Stimulated activated CD8-positive, alpha-beta memory T cell treated with anti-CD3 and anti-CD28 coated beads, Interleukin-4, amount 100 ng/mL, for 24 hours (primary cell): ENCODE measurements around the gene SPPL3.
"Not testable (repeated sequence)": the region's sequence is repeated elsewhere in the genome, so short reads cannot be mapped to it uniquely, and the experiment has no call there.

Source experiments
- DNase-seq: peaks from one replicate; pipeline ENCODE4 v3.0.0-alpha.2; 2020; ENCODE audit warnings: low read depth

SPPL3 gene

DNA sequence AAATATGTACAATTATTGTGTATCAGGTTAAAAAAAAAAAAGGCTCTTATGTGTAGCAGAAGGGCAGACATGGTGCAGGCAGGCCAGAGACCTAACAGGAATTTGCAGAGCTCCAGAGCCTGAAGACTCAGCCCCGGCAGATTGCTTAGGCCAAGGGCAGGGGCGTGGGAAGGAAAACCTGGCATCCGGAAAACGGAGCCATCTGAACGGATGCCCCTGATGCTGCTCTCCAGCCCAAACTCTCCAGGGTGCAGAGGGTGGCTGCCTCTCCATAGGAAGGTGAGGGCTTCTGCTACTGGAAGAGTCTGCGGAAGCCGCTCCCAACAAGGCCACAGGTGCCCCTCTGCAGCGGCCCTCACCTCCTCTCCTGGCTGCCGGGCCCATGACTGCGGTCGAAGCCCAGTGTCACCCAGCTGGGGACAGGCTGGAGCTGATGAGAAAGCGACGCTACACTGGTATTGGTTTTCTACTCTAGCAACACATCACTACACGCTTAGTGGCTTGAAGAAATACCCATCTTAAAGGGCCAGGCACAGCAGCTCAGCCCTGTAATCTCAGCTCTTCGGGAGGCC is 159.2 kb downstream of the SPPL3 start:
- DNase-seq: no peak

DNA sequence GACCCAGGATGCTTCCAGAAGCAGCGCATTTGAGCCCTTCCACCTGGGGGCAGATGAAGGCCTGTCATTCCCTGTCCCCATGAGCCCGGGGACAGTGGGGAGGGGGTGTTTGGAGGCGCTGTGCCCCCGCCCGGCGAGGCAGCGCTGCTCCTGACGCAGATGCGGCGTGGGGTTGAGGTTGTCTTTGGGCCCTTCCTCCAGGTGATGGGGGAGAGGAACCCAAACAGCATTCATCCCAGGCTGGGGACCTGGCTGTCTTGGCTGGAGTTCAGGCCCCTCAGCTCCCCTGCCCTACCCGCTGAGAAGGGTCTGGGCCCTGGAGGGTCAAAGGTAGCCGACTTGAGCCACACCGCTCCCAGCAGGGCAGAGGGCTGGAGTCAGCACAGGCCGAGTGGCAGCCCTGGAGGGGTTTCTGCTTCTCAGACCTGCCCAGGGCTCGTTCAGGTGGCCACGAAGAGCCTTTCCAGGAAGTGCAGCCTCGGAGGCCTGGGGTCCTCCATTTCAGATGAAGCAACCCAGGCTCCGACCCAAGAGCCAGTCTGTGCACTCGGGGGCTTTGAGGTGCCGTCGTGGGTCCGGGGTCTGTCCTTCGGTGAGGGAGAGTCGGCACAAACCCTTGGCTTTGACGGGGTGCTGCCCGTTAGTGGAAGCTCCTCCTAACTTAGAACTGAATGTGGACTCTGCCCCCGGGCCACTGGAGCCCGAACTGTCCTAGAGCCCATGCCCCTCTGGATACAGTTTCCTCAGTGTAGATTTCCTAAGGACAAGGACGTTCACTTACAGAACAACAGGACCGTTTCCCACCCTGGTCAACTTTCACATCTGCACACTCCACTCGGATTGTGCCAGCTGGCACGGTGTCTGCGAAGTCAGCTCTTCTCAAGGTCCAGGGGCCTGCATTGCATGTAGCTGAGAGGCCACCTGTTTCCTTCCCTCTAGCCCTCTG is 162.4 kb downstream of the SPPL3 start:
- no peak for DNase-seq

DNA sequence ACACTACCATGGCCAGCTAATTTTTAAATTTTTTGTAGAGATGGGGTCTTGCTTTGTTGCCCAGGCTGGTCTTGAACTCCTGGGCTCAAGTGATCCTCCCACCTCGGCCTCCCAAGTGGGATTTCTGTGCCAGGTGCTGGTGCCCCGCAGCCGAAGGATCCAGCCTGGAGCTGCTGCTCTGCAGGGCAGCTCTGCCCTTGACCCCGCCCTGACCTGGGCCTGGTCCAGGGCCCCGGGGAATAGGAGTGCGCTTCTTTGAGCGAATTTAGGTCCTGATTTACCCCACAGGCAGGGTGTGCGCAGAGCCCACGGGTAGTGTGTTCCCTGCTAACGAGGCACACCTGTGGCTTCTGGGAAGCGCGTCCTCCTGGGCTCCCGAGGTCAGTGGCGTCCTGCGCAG is 163.3 kb downstream of the SPPL3 start:
- DNase-seq: no peak

DNA sequence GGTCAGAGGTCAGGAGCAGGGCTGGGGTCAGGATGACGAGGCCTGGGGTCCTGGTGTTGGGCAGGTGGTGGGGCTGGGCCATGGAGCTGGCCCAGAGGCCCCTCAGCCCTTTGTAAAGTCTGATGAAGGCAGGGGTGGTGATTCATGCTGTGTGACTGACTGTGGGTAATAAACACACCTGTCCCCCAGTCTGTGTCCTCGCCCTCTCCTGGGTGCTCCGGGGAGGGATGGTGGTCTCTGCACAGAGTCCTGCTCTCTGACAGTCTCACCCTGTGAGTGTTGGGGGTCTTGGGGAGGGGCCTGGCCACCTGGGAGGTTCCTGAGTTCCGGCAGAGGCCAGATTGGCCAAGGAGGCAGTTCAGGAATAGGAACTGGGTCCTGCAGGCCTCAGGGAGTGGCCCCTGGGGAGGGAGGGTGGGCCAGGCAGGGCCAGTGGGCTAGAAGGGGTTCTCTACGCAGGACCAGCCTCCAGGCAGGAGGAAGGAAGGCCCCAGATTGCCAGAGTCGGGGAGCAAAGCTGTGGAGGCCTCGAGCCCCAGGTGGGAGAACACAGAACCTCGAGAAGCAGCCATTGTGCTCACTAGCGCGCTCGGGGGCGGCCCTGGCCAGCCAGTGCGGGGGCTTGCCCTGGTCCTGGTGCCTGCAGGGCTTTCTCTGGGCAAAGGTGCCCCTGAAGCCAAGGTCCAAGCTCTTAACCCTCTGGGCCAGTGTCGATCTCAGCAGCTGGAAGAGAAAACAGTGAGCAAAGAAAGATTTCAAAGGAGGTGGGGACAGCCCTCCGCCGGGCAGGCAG is 164.1 kb downstream of the SPPL3 start:
- no peak for DNase-seq

DNA sequence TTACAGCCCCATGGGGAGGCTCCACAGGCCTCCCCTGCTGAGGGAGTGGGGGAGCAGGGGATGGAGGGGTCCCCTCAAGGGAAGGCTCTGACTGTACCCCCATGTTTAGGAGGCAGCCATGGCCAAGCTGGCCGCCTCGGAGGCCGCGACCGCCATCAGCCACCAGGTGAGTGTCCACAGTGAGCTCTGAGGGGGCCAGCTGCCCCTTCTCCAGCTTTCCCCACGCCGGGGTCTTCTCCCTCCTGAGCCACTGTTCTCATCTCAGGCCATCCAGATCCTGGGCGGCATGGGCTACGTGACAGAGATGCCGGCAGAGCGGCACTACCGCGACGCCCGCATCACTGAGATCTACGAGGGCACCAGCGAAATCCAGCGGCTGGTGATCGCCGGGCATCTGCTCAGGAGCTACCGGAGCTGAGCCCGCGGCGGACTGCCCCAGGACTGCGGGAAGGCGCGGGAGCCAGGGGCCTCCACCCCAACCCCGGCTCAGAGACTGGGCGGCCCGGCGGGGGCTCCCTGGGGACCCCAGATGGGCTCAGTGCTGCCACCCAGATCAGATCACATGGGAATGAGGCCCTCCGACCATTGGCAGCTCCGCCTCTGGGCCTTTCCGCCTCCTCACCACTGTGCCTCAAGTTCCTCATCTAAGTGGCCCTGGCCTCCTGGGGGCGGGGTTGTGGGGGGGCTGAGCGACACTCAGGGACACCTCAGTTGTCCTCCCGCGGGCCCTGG is 165.0 kb downstream of the SPPL3 start:
- no peak for DNase-seq

DNA sequence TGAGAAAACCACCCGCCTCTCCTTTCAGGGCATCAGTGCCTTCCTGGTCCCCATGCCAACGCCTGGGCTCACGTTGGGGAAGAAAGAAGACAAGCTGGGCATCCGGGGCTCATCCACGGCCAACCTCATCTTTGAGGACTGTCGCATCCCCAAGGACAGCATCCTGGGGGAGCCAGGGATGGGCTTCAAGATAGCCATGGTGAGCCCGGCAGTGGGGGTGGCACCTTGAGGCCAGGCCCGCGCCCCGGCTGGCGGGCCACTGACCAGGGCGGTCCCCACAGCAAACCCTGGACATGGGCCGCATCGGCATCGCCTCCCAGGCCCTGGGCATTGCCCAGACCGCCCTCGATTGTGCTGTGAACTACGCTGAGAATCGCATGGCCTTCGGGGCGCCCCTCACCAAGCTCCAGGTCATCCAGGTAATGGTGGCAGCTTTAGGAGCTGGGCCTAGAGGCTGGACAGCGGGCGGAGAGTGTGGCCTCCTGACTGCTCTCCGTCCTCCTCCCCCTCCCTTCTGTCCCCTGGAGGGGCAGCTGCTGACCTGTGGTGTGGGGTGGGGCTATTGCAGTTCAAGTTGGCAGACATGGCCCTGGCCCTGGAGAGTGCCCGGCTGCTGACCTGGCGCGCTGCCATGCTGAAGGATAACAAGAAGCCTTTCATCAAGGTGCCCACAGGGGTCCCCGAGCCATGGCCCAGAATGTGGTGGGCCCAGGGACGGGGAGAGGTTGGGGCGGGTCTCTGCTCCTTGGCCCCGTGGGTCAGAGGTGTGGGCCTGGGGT is 165.7 kb downstream of the SPPL3 start:
- DNase-seq: no peak

DNA sequence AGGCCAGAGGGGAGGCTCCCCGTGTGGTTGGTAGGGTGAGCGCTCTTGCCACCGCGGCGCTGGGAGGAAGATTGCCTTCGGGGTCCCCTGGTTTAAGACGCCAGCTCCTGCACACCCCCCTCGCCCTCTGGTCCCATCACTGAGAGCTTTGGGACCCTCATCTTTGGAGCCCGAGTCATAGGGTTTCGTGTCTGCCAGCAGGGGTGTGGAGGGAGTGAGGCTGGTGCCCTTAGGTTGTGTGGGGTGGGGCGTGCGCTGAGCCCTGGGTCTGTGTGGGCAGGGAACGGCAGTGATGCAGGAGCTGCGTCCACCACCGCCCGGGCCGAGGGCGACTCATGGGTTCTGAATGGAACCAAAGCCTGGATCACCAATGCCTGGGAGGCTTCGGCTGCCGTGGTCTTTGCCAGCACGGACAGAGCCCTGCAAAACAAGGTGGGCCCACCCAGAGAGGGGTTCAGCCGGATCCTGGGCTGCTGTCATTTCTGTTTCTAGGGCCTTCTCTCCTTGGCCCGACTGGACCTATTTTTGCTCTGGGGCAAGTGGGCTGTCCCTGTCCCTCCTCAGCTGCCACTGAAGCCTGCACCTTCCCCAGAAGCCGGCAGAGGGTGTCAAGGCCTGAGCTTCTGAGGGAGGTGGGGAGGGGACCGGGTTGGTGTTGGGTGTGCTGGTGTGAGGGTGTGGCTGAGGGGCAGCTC is 166.5 kb downstream of the SPPL3 start:
- no peak for DNase-seq

DNA sequence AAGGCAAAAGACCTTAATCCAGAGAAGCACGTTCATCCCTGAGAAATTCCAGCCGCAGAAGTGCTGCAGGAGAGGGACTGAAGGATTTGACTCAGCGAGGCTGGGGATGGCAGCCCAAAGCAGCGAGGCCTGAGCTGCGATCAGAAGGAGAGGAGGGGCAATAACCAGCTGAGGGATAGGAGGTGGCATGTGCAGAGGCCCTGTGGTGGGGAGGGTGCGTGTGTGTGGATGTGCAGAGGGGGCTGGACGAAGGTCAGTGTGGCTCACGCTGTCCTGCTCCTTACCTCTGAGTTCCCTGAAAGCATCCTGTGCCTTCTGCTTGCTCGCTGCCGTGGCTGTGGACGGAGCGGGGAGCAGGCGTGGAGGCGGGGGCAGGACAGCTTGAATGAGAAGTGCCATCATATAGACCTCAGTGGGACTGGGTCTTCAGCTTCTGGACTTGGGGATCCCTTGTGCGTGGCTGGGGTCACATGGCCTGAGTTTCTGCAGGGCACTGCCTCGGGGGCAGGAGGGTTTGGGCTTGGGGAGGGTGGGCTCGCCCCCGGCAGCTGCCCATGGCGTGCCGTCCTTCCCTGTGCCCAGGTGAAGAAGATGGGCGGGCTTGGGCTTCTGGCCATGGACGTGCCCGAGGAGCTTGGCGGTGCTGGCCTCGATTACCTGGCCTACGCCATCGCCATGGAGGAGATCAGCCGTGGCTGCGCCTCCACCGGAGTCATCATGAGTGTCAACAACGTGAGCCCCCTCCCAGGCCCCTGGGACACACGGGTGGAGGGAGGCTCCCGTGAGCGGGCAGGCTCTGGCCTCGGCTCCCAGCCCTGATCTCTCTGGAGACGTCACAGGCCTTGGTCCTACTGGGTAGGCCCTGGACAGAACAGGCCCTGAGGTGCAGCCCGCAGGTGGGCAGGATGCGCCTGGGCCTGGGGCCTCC is 167.5 kb downstream of the SPPL3 start:
- no peak for DNase-seq

DNA sequence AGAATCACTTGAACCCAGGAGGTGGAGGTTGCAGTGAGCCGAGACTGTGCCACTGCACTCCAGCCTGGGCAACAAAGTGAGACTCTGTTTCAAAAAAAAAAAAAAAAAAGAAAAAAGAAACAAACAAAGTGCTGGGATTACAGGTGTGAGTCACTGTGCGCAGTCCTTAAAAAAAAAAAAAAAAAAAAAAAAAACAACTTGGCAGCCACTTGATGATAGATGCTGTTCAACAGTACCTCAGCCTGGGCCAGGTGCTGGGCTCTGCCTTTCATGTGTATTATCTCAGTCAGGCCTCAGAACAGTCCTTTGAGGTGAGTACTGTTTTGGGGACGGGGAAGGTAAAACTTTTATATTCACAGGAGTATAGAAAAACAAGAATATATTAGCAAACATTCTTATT is 169.0 kb downstream of the SPPL3 start:
- no peak for DNase-seq

DNA sequence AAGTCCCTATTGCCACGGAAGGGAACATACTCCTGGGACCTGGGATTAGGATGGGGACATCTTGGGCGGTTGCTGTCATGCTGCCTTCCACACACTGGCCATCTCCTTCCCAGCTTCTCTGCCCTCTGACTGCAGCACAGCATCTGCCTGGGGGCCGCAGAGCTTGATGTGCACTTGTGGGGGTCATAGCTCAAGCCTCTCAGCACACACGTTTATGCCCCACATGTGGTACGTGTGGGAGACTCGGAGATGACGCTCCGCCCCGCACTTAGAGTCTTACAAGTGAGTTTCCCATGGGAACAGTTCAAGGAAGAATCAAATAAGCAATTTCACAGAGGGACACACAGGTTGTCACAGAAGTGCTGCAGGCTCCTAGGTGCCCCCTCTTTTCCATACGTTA is 169.9 kb downstream of the SPPL3 start:
- DNase-seq: no peak

DNA sequence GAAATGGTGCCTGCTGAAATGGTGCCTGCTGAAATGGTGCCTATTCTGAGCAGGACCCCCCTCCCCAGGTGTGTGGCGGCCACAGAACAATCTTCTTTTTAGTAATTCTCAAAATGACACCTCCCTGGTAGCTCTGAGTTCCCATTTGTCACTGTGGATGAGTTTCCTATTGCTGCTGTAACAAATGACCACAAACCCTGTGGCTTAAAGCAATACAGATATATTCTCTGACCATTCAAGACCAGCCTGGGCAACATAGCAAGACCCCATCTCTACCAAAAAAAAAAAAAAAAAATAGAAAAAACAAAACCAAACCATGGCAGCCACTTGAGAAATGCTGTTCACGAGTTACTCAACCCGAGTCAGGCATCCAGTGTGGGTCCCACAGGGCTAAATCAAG is 170.6 kb downstream of the SPPL3 start:
- DNase-seq: no peak

DNA sequence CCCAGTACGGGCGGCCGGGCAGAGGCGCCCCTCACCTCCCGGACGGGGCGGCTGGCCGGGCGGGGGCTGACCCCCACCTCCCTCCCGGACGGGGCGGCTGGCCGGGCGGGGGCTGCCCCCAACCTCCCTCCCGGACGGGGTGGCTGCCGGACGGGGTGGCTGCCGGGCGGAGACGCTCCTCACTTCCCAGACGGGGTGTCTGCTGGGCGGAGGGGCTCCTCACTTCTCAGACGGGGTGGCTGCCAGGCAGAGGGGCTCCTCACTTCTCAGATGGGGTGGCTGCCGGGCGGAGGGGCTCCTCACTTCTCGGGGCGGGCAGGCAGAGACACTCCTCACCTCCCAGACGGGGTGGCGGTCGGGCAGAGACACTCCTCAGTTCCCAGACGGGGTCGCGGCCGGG is 172.0 kb downstream of the SPPL3 start:
- DNase-seq: not testable (repeated sequence)

DNA sequence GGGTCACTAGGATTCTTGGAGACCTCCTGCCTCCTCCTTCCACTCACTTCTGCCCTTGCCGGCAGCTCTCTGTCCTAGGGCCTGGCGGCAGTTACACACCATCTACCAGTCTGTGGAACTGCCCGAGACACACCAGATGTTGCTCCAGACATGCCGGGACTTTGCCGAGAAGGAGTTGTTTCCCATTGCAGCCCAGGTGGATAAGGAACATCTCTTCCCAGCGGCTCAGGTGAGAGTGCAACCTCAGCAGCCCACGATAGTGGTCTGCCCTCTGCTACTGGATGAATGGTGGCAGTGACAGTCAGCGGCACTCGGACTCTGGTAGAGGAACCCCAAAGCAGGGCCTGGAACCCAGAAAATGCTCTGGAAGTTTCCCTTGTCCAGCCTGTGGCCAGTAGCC is 177.2 kb downstream of the SPPL3 start:
- DNase-seq: no peak

DNA sequence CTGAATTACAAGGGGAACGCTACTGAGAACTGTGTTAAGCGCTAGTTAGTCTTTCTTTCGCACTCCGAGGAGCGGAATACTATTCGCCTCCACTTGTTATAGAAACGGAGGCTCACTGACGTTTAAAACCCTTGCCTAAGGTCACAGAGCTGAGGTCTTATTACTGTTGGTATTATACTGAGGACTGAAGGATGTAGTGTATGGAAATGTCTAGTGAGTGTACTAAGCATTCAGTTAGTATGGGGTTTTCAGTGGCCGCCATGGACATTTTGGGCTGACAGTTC is 177.7 kb downstream of the SPPL3 start:
- DNase-seq: no peak

DNA sequence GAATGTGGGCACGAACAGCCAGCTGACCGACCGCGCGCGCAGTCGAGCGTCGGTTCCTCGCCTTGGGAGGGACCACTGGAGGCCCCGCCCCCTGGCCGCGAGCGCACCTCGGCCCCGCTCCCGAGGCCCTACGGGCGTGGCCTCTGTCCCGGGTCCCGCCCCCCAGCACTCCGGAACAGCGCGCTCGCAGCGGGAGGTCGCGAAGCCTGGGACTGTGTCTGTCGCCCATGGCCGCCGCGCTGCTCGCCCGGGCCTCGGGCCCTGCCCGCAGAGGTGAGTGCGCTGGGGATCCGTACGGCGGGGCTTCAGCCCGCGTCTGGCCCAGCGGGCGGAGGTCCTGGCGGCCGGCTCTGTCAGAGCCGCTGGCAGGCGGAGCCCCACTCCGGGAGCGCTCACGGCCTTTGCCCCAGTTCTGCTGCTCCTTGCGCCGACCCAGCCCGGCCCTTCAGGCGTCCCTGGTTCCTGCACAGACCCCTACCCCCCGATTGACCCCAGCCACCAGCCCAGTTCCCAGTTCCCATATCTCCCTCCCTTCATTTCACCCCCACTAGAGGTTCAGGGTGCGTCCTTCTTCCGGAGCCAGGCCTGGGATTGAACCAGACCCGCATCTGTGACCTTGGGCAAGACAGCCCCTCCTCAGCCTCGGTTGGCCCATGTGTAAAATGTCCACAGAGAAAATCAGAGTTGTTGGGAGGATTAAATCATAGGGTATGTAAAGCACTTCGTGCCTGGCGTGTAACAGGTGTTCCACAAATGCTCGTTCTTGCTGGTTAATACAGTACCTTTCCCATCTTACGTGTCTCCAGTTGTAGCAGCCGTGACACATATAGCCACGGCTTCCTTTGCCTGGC is 178.3 kb downstream of the SPPL3 start, which contains the start of gene ACADS:
Gene ACADS (plus strand): TSS at position 168 of the 851 bp plus-strand sequence. CDS start 60 bp downstream, at position 228.
- peak; percentile 87 for DNase-seq

DNA sequence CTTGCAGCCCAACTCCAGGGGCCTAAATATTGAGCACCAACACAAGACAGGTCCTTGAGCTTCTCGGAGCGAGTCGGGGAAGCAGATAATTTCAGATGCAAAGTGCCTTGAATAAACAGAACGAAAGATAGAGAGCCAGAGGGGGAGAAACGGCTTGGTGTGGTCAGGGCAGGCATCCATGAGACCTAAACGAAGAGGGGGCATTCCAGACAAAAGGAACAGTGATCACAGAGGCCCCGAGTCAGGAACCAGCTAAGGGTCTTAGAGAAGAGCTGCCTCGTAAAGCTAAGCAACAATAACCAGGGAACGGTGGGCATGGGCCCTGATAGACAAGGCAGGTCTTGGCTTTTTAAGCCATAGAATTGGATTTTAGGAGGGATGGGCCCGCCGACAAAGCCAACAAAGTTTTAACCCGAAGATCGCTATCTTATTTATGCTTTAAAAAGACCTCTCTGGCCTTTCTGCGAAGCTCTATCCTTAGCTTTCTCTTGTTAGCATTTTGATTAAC is 179.0 kb downstream of the SPPL3 start:
- DNase-seq: no peak

DNA sequence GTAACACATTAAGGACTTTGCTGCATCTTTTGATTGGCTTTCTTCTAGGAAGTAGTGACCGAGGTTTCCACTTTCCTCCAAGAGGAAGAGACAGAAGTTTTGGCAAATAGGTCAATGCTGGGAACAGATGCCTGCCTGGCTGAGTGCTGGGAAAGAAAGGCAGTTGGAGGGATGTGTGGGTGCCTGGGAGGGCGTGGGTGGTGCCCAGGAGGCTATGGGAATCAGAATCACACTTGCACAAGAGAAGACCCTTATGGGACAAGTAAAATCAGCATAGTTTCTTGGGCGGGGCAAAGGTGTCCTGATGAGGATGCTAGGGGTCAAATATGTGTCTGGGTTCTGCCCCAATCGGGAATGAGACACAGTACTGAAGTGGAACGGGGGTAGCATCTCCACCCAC is 179.4 kb downstream of the SPPL3 start:
- no peak for DNase-seq

DNA sequence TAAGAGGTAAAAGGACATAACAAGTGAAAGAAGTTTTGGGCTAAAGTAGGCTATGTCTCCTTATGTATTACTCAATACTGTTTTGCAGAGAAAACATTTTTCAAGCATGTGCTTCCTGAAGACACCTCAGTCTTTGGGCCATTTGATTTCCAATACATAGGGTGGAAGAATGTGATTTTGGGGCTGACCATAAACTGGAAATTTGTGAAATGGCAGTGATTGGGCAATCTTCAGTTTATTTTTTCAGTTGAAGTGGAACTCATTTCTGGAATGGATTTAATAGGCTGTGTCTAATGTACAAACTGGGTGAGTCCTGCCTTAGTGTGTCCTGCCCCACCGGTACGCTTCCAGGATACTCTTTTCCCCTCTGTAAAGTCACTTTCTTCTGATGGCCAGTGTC is 181.4 kb downstream of the SPPL3 start:
- DNase-seq: no peak

DNA sequence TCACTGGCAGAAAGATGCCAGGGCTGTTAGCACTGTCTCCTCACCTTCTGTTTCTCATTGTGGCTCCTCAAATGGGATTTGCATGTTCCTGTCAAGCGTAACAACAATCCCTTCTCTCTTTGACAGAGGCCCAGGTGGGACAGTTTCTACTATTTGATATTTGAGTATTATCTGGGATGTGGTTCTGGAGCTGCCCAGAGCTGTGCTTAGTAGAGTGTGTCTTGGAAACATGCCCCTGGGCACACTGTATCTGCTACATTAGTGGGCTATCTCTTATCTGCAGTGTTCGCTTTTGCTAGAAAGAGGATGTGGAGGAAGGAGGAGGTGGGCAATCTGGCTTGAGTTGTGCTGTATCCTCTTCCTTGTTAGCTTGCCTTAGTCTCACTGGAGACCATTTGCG is 182.3 kb downstream of the SPPL3 start:
- DNase-seq: no peak
